Measurements from ENCODE around the gene EZR.

EZR gene

DNA sequence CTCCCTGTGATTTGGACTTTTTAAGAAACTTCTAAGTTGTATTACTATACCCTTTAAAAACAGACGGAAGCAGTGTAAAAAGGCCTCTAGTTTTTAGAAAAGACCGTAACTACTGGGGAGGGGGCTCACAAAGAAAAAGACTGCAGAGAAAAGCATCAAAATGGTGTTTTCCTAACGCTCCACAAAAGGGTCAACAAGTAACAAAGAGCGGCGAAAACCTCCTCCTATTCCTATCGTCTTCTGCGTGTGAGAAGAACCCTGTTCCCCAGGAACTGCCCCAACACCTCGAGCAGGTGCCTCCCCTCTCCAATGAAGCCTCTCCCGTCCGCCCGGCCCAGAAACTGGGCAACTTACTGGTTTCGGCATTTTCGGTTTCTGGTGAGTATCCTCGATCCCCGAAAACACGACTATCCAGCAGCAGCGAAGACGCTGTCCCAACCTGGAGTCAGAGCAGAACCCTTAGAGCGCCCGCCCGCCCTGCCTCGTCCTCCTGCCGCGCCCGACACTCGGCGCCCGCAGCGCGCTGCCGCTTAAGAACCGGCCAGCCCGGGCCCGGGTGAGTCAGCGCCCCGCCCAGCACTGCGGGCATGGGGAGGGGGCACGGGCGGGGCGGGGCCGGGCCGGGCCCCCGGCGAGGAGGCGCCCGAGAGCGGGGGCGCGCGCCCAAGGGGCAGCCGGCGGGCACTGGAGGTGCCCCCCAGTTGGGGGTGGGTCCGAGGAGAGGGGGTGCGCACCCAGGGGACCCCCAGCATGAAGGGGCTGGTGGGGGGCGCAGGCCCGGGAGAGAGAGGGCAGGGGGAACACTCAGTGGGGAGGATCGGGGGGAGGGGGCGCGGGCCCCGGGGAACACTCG is 1.2 kb downstream of the EZR start:
- peak; percentile 44 for DNase-seq

DNA sequence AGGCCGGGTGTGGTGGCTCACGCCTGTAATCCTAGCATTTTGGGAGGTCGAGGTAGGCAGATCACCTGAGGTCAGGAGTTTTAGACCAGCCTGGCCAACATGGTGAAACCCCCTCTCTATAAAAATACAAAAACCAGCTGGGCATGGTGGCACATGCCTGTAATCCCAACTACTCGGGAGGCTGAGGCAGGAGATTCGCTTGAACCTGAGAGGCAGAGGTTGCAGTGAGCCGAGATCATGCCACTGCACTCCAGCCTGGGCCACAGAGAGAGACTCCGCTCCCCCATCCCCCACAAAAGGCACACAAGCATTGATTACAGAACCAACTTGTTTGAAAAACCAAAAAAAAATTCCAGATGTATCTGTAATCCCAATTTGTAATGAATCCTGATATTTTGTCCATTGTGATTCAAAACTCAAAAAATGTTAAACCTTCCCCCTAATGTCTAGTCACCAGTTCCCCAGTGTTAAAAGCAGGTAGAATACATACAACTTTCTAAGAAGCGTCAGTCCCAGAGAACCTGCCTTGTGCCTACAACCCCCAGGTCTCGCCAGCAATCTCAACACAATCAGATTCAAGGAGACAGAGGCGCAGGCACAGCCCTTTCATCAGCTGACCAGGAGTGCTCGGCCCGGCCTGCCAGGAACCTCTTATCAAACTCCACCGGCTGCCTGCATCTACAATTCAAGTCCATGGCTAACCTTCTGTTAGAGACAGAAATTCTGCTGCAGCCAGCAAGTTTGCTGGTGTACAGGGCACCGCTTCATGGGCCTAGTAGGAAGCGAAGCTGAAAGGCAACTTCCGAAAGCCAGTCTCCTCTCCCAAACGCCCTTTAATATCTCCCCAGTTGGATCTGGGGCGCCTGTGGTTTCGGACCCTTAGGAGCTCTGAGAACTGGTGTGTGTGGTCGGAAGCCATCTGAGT is 2.1 kb downstream of the EZR start:
- no peak for DNase-seq

DNA sequence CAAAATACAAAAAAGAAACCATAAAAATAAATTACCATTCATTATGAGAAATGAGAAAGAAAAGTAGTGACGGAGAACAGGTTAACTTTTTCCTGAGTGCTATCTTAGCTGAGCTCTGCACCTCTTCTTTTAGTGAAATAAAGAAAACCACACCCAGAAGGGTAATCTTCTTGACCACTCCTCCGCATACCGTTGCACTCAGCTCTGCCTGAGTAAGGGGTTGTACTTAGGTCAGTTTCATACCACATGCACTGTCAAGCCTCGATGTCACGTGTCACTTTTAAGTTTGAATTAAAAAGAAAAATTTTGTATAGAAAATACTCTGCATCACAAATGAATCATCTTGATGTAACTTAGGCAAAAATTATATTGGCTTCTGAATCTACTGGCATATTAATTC is 2.8 kb downstream of the EZR start:
- no peak for DNase-seq

DNA sequence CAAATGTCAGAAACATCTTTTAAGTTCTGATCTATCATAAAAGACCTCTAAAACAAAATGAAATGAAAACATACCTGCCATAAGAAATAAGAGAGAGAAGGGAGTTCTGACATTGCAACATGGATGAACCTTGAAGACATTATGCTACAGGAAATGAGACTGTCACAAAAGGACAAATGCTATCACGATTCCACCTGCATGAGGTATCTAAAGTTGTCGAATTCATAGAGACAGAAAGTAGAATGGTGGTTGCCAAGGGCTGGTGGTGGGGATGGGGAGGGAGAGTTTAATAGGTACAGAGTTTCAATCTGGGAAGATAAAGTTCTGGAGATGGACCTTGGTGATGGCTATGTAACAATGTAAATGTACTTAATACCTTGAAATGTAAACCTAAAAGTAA is 3.3 kb downstream of the EZR start:
- no peak for DNase-seq

DNA sequence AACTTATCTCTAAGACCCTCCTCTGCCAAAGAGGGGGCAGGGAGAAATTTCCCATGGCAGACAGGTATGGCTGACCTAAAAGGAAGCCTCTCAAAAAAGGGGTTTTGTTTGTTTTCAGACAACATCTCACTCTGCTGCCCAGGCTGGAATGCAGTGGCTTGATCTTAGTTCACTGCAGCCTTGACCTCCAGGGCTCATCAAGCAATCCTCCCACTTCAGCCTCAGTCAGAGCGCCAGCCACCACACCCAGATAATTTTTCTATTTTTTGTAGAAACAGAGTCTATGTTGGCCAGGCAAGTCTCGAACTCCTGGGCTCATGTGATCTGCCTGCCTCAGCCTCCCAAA is 3.8 kb downstream of the EZR start:
- DNase-seq, result no peak

DNA sequence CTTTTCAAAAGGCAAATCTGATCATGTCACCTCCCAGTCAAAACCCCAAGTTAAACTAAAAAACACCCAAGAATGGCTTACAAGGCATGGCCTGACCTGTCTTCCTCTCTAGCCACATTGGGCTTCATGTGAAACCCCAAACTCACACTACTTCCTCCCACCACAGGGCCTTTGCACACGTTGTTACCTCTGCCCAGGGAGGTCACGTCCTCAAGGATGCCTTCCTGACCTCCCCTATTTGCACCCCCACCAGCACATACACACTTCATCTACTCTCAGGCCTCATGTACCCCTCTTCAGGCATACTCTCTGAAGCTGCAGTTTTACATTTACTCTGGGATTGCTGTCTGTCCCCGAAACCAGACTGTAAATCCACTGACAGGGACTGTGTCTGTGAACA is 6.1 kb downstream of the EZR start:
- no peak for DNase-seq

DNA sequence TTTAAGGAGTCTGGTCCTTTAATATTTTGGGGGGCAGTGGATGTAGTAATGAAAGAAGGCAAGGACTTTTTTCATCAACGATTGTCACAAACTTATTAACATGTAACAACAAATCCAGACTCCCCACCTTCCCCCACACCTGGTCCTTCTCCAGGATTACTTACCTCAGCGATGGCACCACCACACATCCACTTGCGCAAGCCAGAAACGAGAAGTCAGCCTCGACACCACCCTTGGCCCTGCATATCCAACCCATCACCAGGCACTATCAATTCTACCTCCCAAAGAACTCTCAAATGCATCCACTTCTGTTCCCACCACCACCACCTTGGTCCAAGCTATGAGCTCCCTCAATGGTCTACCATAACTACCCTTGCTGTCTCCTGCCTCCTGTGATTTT is 6.6 kb downstream of the EZR start:
- DNase-seq, result no peak

DNA sequence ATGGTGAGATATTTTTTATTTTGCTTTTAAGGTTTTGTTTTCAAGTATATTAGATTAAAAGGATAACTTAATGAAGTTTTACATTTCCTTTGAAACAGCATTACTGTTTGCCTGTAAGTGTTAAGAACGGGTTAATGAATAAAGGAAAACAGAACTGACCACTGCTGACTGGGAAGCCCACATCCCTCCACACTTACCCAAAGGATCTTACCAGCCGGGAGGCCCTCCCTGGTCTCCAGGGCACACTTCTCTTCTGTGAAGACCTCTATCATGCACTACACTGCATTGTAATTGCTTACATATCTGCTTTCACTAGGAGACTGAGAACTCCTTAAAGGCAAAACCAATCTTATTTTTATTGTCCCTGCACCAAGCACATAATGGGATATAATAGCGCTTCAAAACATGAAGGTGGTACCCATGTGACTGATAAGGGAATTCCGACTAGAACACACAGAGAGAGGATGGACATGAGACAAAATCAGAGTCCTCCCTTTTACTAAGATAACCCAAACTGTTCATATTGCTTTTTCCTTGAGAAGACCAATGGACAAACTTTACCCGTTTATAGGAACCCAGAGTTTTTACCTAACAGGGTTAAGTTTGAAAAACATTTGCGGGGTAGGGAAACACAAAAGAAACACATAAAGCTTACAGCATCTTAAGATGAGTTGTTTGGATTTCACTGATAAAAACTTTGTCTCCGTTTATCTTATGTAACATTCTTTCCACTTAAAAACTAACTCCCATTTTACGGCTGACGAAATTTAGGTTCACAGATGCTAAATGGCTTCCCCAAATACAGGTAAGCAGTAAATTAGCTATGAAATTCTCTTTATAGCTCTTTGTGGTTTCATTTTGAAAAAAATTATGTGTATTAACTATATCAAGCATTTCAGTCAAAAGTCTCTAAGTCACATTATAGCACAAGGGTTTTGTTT is 8.7 kb downstream of the EZR start:
- no peak for DNase-seq

DNA sequence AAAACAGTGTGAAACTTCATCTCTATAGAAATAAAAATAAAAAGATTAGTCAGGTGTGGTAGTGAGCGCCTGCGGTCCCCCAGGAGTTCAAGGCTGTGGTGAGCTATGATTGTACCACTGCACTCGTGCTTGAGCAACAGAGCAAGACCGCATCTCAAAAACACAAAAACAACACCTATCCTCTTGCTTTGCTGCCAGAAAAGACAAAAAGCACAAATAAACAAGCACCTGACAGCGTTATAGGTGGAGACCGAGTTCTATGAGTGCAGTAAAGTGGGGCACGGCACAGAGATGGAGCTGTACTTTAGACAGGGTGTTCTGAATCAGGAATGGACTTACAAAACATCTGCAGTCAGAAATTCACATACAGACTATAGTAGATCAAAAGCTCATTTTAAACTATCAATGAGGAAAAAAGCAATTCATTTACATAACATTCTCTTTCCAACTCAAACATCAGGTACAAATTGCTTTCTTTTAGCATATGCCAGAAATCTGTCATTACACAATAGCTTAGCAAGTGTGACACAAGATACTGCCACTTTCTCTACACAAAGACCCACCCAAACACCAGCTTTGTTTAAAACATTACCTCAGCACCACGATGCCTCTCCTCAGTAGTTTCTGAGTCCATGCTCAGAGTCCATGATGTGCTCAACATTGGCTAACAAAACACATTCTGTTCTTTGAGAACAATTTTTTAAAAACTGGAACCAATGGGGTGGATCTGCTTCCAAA is 10.1 kb downstream of the EZR start:
- DNase-seq, result no peak

DNA sequence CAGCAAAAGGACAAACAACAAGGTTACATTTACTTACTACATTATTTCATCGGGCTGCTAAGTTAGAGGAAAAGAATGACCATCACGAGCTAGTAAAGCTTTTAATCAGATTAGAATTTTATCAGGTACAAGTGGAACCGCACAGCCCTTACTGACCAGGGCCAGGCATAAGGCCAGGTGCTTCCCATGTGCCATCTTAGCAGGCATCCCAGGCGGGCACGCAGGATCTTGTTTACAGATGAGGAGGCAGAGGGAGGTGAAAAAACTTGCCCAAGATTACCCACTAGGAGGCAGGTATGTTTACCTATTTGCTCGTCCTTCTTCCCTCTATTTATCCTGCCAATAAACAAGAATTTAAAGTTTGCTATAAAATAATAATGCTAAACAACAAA is 10.7 kb downstream of the EZR start:
- DNase-seq, result no peak

DNA sequence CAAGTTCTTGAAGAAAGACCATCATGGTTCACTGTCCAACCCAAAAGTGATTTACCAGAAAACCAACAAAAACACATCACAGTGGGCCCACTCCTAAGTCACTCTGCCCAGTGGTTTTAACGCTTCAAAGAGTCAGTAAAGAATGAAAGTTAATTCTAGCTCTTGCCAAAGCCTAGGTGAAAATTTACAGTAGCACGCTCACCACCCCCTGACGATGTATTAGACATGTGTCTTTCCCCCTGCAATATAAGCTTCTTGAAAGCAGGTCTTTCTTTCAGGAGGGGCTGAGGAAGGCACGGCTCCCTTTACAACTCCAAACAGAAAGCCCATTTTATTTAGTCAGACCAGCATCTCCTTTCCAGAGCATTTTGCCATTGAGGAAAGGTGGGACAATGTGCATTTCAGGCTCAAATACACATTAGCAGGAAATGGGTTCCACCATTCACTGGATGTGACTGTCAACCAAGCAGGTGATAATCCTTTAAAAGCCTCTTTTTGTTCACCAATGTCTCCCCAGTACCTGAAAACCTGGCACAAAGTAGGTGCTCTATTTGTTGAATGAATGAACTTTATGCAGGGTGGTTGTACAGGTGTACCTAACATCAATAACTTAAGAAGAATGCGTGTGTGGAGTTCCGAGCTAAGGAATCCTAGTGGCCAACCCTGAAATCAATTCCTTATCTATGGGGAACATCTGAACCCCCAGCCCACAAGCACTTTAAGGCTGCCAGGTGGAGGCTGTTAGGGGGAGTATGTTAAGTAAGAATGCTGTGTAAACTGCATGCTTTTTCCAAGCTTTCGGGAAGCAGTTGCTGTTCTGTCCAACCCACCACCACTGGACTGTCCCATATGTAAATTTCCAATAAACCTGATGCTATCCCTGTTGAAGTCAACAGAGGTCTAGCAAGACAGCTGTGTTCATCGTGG is 11.4 kb downstream of the EZR start:
- DNase-seq, result no peak

DNA sequence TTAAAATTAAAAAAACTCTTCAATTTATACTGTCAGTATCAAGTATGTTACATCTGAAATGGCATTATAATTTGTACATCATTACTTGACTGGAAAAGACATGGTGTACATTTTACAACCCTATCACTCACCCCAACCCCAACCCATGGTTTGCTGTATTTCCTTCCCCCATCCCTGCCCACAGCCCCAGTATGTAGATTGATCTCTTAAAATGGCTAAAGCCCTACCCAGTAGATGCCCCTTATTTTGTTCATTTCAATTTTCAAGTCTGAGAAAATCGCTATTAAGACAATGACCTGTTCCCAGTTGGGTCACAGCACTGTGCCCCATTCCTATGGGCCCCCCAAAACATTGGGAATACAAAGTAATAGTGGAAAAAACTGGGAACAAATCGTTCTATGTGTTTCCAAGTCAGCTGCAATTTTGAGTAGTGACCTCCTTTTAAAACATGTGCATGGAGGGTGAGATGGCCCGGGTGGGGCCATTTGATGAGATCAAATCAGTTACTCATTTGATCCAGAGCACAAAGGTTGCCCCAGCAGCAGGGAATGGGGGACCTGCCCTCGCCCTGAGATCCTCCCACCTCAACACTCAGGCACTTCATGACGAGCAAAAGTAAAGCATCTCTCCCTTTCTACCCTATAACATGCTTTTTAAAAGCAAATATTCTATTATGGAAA is 13.3 kb downstream of the EZR start:
- DNase-seq, result no peak

DNA sequence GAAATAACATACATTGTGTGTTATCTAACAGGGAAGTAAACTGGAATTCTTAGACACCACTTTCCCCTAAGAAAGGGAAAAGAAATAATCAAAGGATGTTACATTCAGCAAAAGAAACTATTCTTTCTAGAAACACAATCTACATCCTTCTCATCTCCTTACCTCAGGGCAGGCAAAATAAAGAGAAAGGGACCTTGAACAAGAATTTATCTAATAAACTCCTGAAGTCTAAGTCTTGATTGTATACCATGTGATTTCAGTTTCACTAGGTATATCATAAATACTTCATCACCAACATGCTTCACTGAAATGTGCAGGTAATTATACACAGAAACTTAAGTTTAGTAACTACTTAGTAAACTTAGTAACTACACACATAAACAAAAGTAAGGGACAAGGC is 15.0 kb downstream of the EZR start:
- no peak for DNase-seq

DNA sequence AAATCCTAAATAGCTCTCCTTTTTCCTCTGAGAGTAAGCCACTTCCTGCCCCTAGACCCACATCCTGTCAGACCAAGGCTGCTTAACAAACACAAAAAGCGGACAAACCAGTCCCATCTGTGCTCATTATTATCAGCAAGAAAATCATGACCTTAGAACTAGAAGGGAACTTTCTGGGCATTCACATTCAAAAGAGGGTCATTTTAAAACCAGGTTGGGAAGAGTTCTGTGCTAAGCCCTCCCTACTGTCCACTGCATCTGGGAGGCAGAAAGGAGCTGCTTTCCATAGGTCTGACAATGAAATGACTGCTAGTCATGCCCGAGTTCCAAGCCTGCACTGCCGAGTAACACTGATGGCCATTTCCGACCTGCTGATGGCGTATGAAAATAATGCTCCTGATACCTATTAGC is 15.4 kb downstream of the EZR start:
- DNase-seq, result no peak

DNA sequence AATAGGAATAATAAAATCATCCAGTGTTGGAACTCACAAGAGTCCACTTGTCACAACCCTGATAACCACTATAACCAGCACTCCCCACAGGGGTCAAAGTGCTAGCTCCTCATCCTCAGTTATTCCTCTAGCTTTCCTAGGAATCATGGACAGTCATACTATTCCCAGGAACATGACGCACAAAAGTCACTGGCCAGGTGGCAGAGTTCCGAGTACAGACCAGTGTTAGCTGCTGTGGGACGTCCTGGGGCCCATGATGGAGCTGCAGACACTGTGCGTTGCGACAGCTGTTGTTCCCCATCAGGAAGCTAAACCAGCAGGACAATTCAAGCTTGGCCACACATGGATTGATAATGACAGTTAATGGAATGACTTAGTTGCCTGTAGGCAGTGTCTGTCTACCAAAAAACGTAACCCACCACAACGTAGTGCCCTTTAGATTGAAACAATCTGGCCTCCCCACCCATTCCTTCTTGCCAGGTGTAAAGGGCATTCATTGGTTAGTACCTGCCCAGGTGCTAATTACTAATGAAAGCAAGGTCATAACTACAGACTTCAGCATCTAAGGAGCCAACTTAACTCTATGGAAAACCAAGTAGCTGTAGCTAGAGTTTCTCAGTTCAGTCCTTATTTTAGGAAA is 17.4 kb downstream of the EZR start:
- no peak for DNase-seq

DNA sequence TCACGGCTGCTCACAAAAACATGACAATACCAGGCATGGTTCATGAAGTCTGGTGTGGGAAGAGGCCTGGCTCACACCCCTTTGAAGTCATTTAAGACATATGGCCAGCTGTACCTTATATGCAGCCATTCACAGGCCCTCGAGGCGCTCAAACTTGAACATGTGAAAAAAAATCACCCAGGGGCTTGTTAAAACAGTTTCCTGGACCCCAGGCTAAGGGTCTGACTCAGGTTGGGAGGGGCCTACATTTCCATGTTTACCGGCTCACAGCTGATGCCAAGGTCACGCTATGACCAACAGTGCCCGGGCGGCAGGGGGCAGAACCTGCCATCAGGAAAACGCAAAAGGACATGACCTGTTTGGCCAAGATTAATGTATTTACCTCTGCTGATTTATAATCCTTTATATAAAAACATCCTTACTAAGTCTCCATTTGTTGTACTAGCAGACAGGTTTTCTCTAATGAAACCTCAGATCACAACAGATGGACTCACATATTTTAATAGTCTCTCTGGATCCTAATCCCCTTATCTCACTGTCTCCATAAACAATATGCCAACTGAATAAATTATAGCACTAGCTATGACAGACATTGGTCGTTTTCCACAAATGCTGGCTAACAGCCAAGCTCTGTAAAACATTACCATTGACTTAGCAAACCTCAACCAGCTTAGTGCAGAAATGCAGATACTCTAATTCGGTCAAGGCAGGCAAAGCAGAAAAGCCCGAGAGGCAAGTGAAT is 19.9 kb downstream of the EZR start:
- peak; percentile 100 for DNase-seq

DNA sequence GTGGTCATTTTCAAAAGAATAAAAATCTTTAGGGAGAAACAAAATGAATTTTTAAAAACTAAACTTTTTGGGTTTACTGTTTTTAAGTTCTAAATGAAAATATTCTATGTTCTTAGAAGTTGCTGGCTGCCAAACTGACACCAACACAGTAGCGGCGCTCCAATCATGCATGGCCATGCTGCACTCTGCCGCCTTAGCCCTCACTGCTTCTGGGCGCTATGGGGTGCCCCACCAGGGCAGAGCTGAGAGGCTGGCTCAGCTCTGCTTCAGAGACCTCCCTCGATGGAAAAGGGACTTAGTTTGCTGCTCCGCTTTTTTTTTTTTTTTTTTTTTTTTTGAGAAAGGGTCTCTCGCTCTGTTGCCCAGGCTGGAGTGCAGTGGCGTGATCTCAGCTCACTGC is 20.9 kb downstream of the EZR start:
- no peak for DNase-seq

DNA sequence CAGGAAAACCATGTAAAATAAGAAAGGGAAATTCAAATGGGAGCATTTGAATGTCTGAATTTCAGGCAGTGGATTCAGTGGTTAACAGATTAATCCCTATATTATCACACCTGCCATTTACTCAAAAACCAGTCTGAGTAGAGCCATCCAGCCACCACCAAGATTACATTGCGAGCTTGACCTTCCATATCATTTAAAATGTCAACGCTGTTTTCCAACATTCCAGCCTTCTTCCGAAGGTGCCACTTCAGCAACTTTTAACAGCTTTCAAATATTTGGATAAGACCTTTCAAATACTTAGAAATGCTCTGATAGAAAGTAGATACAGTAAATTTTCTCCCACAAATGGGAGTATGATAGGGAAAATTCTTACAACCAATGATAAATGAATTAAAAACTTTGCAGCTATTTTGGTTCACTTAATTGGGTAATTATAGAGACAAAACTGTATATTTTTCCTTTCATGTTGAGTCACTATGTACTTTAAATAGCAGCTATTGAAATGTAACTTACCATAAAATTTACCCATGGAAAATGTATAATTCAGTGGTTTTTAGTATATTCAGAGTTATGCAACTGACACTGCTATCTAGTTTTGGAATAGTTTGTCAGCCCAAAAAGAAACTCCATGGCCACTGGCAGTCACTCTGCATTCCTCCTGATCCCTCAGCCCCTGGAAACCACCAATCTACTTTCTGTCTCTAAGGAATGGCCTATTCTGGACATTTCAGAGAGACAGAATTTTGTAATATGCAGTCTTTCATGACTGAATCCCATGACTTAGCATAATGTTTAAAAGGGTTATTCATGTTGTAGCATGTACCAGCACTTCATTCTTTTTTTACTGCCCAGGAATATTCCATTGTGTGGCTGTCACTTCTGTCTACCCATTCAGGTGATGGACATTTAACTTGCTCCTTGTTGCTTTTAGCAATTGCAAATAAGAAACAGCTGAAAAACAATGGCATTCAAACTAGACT is 21.5 kb downstream of the EZR start:
- no peak for DNase-seq
